Esophagus squamous epithelium (tissue), 4 donors: ENCODE measurements around the gene MAX.

Experiments used
- POLR2A ChIP-seq, 4 donors: fragments of 450-650 bp; IDR thresholded peaks; one replicate each; pipeline ENCODE4 v1.6.1; 2017; ENCODE audit warnings: antibody characterized with exemption in 4 of 4, mild to moderate bottlenecking in 4 of 4, moderate library complexity in 3 of 4
- TF ChIP-seq, protein P1 (sequence below), 6 experiments: fragments of 450-650 bp in 4 of 6; fragments of 200-600 bp in 2 of 6; sonication (generic) in 2 of 6; IDR thresholded peaks; one replicate each; pipeline ENCODE4 v1.5.1; 2016 to 2019; ENCODE audit warnings: antibody characterized with exemption in 6 of 6, mild to moderate bottlenecking in 4 of 6, moderate library complexity in 4 of 6

GRCh38 chr14:65025818-65026217 lies 76.5 kb downstream of the MAX start:
- TF ChIP-seq, protein P1, sequence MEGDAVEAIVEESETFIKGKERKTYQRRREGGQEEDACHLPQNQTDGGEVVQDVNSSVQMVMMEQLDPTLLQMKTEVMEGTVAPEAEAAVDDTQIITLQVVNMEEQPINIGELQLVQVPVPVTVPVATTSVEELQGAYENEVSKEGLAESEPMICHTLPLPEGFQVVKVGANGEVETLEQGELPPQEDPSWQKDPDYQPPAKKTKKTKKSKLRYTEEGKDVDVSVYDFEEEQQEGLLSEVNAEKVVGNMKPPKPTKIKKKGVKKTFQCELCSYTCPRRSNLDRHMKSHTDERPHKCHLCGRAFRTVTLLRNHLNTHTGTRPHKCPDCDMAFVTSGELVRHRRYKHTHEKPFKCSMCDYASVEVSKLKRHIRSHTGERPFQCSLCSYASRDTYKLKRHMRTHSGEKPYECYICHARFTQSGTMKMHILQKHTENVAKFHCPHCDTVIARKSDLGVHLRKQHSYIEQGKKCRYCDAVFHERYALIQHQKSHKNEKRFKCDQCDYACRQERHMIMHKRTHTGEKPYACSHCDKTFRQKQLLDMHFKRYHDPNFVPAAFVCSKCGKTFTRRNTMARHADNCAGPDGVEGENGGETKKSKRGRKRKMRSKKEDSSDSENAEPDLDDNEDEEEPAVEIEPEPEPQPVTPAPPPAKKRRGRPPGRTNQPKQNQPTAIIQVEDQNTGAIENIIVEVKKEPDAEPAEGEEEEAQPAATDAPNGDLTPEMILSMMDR (IDR thresholded peaks at IDR 0.05): no peak
- TF ChIP-seq POLR2A (IDR thresholded peaks at IDR 0.05): no peak
